ENCODE results near the gene GARRE1. TPM values are rescaled to one million over a fixed set of nuclear protein-coding genes. Genes with fewer than 3 reads are reported as not detected.
"Not testable (repeated sequence)": the region's sequence is repeated elsewhere in the genome, so short reads cannot be mapped to it uniquely, and the experiment has no call there.

GARRE1 gene
- total RNA-seq (ENCODE audit: low replicate concordance) = 22.5 and 22.8 TPM in 2 replicates
- long read RNA-seq, partial matches to known transcripts = 3 of 6 reads
- long read RNA-seq, other reads (novel, unspliced or antisense) = 3 of 6 reads

- no peak for TF ChIP-seq CTCF (conservative IDR thresholded peaks at IDR 0.05)
- Mint-ChIP-seq H3K9me3 (peaks cover 4% of the 10 kb centered on the region), H3K27me3 (peaks cover 3% of the 10 kb centered on the region), H3K36me3 (peaks cover 6% of the 10 kb centered on the region), H3K4me3 (peak within 1 kb of the TSS; percentile 98), H3K27ac (peak within 1 kb of the TSS; percentile 98), H3K4me1 (ENCODE audit: unreplicated experiment) (peaks cover 10% of the 10 kb centered on the region)
- peak; percentile 90 for DNase-seq (ENCODE audit: extremely low spot score, unreplicated experiment)
Measured at GRCh38 chr19:34254046-34254697, at the start of gene GARRE1. Gene GARRE1 (plus strand): TSS chr19:34254554. CDS start chr19:34300474, 45,920 bp downstream.

- H3K9me3 Mint-ChIP-seq; H3K27ac Mint-ChIP-seq; H3K27me3 Mint-ChIP-seq; DNase-seq (ENCODE audit: extremely low spot score, unreplicated experiment); H3K4me3 Mint-ChIP-seq; H3K4me1 Mint-ChIP-seq (ENCODE audit: unreplicated experiment): not testable (repeated sequence)
- peaks cover 26% of the 10 kb centered on the region for H3K36me3 Mint-ChIP-seq
Measured at GRCh38 chr19:34205324-34205723, 49.0 kb upstream of the GARRE1 start.

GRCh38 chr19:34208291-34208884 lies 46.0 kb upstream of the GARRE1 start:
- H3K27me3 Mint-ChIP-seq = no peaks in the 10 kb centered on the region
- H3K4me1 Mint-ChIP-seq (ENCODE audit: unreplicated experiment) = no peaks in the 10 kb centered on the region
- TF ChIP-seq CTCF (conservative IDR thresholded peaks at IDR 0.05) = no peak
- H3K27ac Mint-ChIP-seq = no peak overlapping the region
- no peak for DNase-seq (ENCODE audit: extremely low spot score, unreplicated experiment)
- H3K36me3 Mint-ChIP-seq = peaks cover 17% of the 10 kb centered on the region
- no peaks in the 10 kb centered on the region for H3K9me3 Mint-ChIP-seq
- no peak overlapping the region for H3K4me3 Mint-ChIP-seq

- no peaks in the 10 kb centered on the region for H3K4me1 Mint-ChIP-seq (ENCODE audit: unreplicated experiment)
- no peak overlapping the region for H3K4me3 Mint-ChIP-seq
- no peak for DNase-seq (ENCODE audit: extremely low spot score, unreplicated experiment)
- TF ChIP-seq CTCF (conservative IDR thresholded peaks at IDR 0.05) = no peak
- H3K27ac Mint-ChIP-seq = no peak overlapping the region
- H3K9me3 Mint-ChIP-seq = no peaks in the 10 kb centered on the region
- H3K36me3 Mint-ChIP-seq = peaks cover 14% of the 10 kb centered on the region
- no peaks in the 10 kb centered on the region for H3K27me3 Mint-ChIP-seq
Measured at GRCh38 chr19:34209726-34210125, 44.6 kb upstream of the GARRE1 start.

GRCh38 chr19:34213283-34213682 lies 41.1 kb upstream of the GARRE1 start:
- H3K27ac Mint-ChIP-seq = no peak overlapping the region
- TF ChIP-seq CTCF (conservative IDR thresholded peaks at IDR 0.05) = no peak
- H3K9me3 Mint-ChIP-seq = no peaks in the 10 kb centered on the region
- H3K4me1 Mint-ChIP-seq (ENCODE audit: unreplicated experiment) = no peaks in the 10 kb centered on the region
- DNase-seq (ENCODE audit: extremely low spot score, unreplicated experiment) = no peak
- peaks cover 12% of the 10 kb centered on the region for H3K36me3 Mint-ChIP-seq
- no peaks in the 10 kb centered on the region for H3K27me3 Mint-ChIP-seq
- no peak overlapping the region for H3K4me3 Mint-ChIP-seq

- no peak for DNase-seq (ENCODE audit: extremely low spot score, unreplicated experiment)
- Mint-ChIP-seq H3K9me3 (no peaks in the 10 kb centered on the region), H3K36me3 (peaks cover 17% of the 10 kb centered on the region), H3K27ac (no peak overlapping the region), H3K4me1 (ENCODE audit: unreplicated experiment) (no peaks in the 10 kb centered on the region), H3K4me3 (no peak overlapping the region), H3K27me3 (no peaks in the 10 kb centered on the region)
- TF ChIP-seq CTCF (conservative IDR thresholded peaks at IDR 0.05) = no peak
Measured at GRCh38 chr19:34214040-34214439, 40.3 kb upstream of the GARRE1 start.

Measured in type B pancreatic cell (in vitro differentiated cells).